AG09309 (cell line): Measurements from ENCODE around the gene NPL.

Experiments
- DNase-seq: peaks from one replicate; pipeline ENCODE4 v3.0.0-alpha.2; 2010; ENCODE audit warnings: low read depth
- H3K4me3 ChIP-seq: 2 replicates; pipeline ENCODE4 v1.5.1; 2011; ENCODE audit warnings: mild to moderate bottlenecking, low read depth, low read length, moderate library complexity; ENCODE audit not compliant: control insufficient read depth
- CTCF ChIP-seq: IDR thresholded peaks from 2 replicates; pipeline ENCODE4 v1.5.1; 2011; ENCODE audit warnings: mild to moderate bottlenecking, low read depth, low read length, inconsistent platforms; ENCODE audit not compliant: insufficient read depth, control insufficient read depth; ENCODE audit errors: missing control alignments

The NPL gene

GRCh38 chr1:182794676-182795201 lies 5.2 kb downstream of the NPL start:
- TF ChIP-seq CTCF = no peak
- no peak overlapping the region for H3K4me3 ChIP-seq
- no peak for DNase-seq

GRCh38 chr1:182795563-182796228 lies 6.1 kb downstream of the NPL start:
- no peak overlapping the region for H3K4me3 ChIP-seq
- no peak for DNase-seq
- TF ChIP-seq CTCF = no peak

DNA sequence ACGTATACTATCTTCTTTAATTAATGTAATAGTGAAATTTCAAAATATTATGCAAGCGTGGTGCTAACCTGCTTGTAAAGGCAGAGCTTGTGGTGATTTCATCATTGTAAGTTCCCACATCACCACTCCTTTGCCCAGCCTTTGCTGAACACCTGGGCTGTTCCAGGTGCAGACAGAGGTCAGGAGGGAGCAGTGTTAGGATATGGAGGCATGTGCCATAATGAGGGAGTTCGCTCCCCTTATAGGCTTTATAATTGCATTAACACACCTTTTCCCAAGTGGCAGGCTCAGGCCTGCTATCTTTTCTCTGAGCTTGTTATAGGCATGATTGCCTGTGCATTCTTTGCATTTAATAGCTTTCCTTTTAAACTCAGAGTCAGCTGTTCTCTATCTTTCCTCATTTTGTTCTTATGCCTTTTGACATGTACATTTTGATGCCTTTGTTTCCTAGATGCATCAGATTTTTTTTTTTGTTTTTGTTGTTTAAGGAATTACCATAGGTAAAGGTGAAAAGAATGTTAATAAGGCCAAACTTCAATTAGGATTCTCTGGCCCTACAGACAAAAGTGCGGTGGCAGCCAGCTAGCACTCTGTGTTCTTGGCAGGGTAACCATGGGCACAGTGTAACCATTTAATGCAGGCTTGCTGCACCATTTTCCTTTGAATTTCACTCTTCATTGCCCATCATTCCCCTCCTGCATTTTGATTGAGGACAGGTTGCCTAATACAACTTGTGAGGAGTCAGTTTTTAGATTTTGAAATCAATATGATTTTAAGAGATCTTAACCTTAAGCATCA lies 12.6 kb downstream of the NPL start:
- DNase-seq = no peak
- H3K4me3 ChIP-seq = no peak overlapping the region
- no peak for TF ChIP-seq CTCF

DNA sequence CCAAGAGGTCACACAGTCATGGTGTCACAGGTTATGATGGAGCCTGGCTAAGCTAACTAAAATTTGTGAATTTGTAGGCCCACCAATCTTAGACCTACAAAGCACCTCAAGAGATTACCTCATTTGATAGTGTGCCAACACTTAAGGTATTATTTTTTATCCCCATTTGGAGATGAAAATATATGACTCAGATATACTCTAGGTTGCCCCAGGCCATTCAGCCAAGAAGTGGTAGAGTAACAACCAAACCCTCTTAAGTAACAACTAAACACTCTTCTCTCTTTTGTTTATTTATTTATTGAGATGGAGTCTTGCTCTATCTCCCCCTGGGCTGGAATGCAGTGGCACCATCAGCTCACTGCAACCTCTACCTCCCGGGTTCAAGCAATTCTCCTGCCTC lies 14.3 kb downstream of the NPL start:
- DNase-seq = no peak
- no peak for TF ChIP-seq CTCF
- H3K4me3 ChIP-seq = no peak overlapping the region

DNA sequence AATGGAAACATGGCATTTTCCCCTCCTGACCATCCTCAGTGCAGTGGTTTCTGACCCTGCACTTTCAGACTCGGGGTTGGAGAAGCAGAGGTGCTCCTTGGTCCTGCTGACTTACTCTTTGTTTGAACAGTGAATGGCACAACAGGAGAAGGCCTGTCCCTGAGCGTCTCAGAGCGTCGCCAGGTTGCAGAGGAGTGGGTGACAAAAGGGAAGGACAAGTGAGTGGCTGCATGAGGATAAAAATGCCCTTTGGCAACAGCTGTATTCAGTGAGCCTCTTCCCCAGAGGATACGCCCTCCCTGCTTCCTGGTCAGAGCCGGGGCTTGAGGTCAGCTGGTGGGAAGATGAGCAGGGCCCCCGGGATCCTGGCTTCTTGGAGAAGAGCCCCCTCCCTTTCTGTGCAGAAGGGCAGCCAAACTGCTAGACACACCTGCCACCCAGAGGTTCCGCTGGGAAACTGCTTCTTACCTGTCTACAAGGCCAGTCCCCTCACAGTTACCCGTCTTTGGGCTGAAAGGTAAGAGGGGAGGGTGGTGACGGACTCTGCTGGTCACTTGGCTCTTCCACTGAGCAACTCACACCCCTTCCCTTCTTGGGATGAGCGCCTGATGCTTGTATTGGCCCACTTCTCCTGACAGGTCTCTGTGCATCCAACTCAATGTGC lies 16.6 kb downstream of the NPL start:
- no peak for TF ChIP-seq CTCF
- H3K4me3 ChIP-seq = no peak overlapping the region
- DNase-seq = no peak

GRCh38 chr1:182807907-182808306 lies 18.3 kb downstream of the NPL start:
- no peak for TF ChIP-seq CTCF
- DNase-seq = no peak
- no peak overlapping the region for H3K4me3 ChIP-seq
